CMK (cell line): ENCODE data around the gene TMEM69.
"Not testable (repeated sequence)": the region's sequence is repeated elsewhere in the genome, so short reads cannot be mapped to it uniquely, and the experiment has no call there.

Experiments used
- DNase-seq: peaks from one replicate; pipeline ENCODE4 v3.0.0-alpha.2; 2010; ENCODE audit warnings: low read depth

TMEM69 gene

GRCh38 chr1:45687754-45688740 lies at the start of gene TMEM69:
Gene TMEM69, plus strand, starts transcription at chr1:45688181. Its CDS starts 2,888 bp downstream, at chr1:45691069.
- peak; percentile 75 for DNase-seq

GRCh38 chr1:45640293-45640692 lies 47.7 kb upstream of the TMEM69 start:
- DNase-seq = no peak

- DNase-seq = no peak
Observed at GRCh38 chr1:45643321-45643720, 44.7 kb upstream of the TMEM69 start.

- no peak for DNase-seq
Observed at GRCh38 chr1:45643978-45644377, 44.0 kb upstream of the TMEM69 start.

GRCh38 chr1:45644661-45645060 lies 43.3 kb upstream of the TMEM69 start:
- DNase-seq = no peak

GRCh38 chr1:45647248-45648021 lies 40.5 kb upstream of the TMEM69 start:
- DNase-seq = no peak

GRCh38 chr1:45654540-45655280 lies 33.3 kb upstream of the TMEM69 start:
- DNase-seq = no peak

- no peak for DNase-seq
Observed at GRCh38 chr1:45656573-45657226, 31.3 kb upstream of the TMEM69 start.

- DNase-seq = no peak
Observed at GRCh38 chr1:45658171-45658570, 29.8 kb upstream of the TMEM69 start.

- DNase-seq = no peak
Observed at GRCh38 chr1:45659222-45659621, 28.8 kb upstream of the TMEM69 start.

- no peak for DNase-seq
Observed at GRCh38 chr1:45660336-45660735, 27.6 kb upstream of the TMEM69 start.

- no peak for DNase-seq
Observed at GRCh38 chr1:45666836-45667235, 21.1 kb upstream of the TMEM69 start.

GRCh38 chr1:45667321-45668111 lies 20.5 kb upstream of the TMEM69 start:
- no peak for DNase-seq

GRCh38 chr1:45668526-45668925 lies 19.5 kb upstream of the TMEM69 start:
- no peak for DNase-seq

GRCh38 chr1:45669379-45669778 lies 18.6 kb upstream of the TMEM69 start:
- DNase-seq = no peak

GRCh38 chr1:45669859-45670655 lies 17.9 kb upstream of the TMEM69 start:
- DNase-seq = no peak

GRCh38 chr1:45673956-45674355 lies 14.0 kb upstream of the TMEM69 start:
- no peak for DNase-seq

GRCh38 chr1:45674478-45674877 lies 13.5 kb upstream of the TMEM69 start:
- DNase-seq = no peak

- not testable (repeated sequence) for DNase-seq
Observed at GRCh38 chr1:45676553-45676952, 11.4 kb upstream of the TMEM69 start.

- no peak for DNase-seq
Observed at GRCh38 chr1:45677751-45678245, 10.2 kb upstream of the TMEM69 start.
